MM.1S (cell line): Measurements from ENCODE around the gene ATP6V1A.

Experiments
- DNase-seq: peaks from one replicate; pipeline ENCODE4 v3.0.0-alpha.2; 2015
- H2AFZ ChIP-seq: fragments of 300-600 bp; sonication (generic); 2 replicates; pipeline ENCODE4 v1.6.0; 2016; ENCODE audit warnings: antibody characterized with exemption, low read length
- H3F3A ChIP-seq: fragments of 300-600 bp; sonication (generic); 2 replicates; pipeline ENCODE4 v1.6.1; 2016; ENCODE audit warnings: mild to moderate bottlenecking, antibody characterized with exemption, low read length, moderate library complexity, mixed read lengths; ENCODE audit not compliant: insufficient read depth
- H3K27ac ChIP-seq: fragments of 300-600 bp; sonication (generic); 2 replicates; pipeline ENCODE4 v1.5.1; 2016; ENCODE audit warnings: mild to moderate bottlenecking, low read length
- H3K27me3 ChIP-seq: fragments of 300-600 bp; sonication (generic); replicated peaks from 2 replicates; pipeline ENCODE4 v1.6.0; 2016; ENCODE audit warnings: low read length; ENCODE audit not compliant: insufficient read depth
- H3K36me3 ChIP-seq: fragments of 300-600 bp; sonication (generic); replicated peaks from 2 replicates; pipeline ENCODE4 v1.6.1; 2016; ENCODE audit warnings: mild to moderate bottlenecking, low read length, mixed read lengths; ENCODE audit not compliant: insufficient read depth
- H3K4me1 ChIP-seq: fragments of 300-600 bp; sonication (generic); 2 replicates; pipeline ENCODE4 v1.6.1; 2016; ENCODE audit warnings: low read length, mixed read lengths
- H3K4me2 ChIP-seq: fragments of 300-600 bp; sonication (generic); 2 replicates; pipeline ENCODE4 v1.6.0; 2016; ENCODE audit warnings: low read depth, low read length
- H3K4me3 ChIP-seq: fragments of 300-600 bp; sonication (generic); 2 replicates; pipeline ENCODE4 v1.5.1; 2016; ENCODE audit warnings: low read length, mixed read lengths
- H3K79me2 ChIP-seq: fragments of 300-600 bp; sonication (generic); 2 replicates; pipeline ENCODE4 v1.6.1; 2016; ENCODE audit warnings: mixed run types, low read length, mixed read lengths
- H3K9ac ChIP-seq: fragments of 300-600 bp; sonication (generic); 2 replicates; pipeline ENCODE4 v1.6.1; 2016; ENCODE audit warnings: low read length, mixed read lengths
- H3K9me2 ChIP-seq: fragments of 300-600 bp; sonication (generic); replicated peaks from 2 replicates; pipeline ENCODE4 v1.6.1; 2016; ENCODE audit warnings: mild to moderate bottlenecking, low read length, mixed read lengths; ENCODE audit not compliant: insufficient read depth
- H3K9me3 ChIP-seq: fragments of 300-600 bp; sonication (generic); replicated peaks from 2 replicates; pipeline ENCODE4 v1.6.1; 2016; ENCODE audit warnings: mild to moderate bottlenecking, low read length, mixed read lengths; ENCODE audit not compliant: insufficient read depth
- H4K20me1 ChIP-seq: fragments of 300-600 bp; sonication (generic); 2 replicates; pipeline ENCODE4 v1.6.1; 2016; ENCODE audit warnings: mild to moderate bottlenecking, low read length, moderate library complexity, mixed read lengths; ENCODE audit not compliant: insufficient read depth
- CTCF ChIP-seq: fragments of 300-600 bp; sonication (generic); IDR thresholded peaks from 2 replicates; pipeline ENCODE4 v1.5.1; 2016; ENCODE audit warnings: antibody characterized with exemption, low read length, mixed read lengths
- EZH2 ChIP-seq: fragments of 300-600 bp; sonication (generic); optimal IDR thresholded peaks from 2 replicates; pipeline ENCODE3; 2017; ENCODE audit warnings: low read depth, mild to moderate bottlenecking, antibody characterized with exemption, low read length, mixed read lengths
- EZH2phosphoT487 ChIP-seq: fragments of 300-600 bp; sonication (generic); IDR thresholded peaks from 2 replicates; pipeline ENCODE4 v1.6.1; 2018; ENCODE audit warnings: antibody characterized with exemption, low read length

The ATP6V1A gene

GRCh38 chr3:113721636-113722035 lies 25.2 kb upstream of the ATP6V1A start:
- peaks cover 13% of the 10 kb centered on the region; the same call in 1 of the 2 replicates for H4K20me1 ChIP-seq
- H3K9ac ChIP-seq = no peak overlapping the region
- peaks cover 25% of the 10 kb centered on the region for H3K36me3 ChIP-seq
- H3K4me3 ChIP-seq = no peak overlapping the region
- no peak overlapping the region for H3K27ac ChIP-seq
- no peaks in the 10 kb centered on the region for H3K9me2 ChIP-seq
- H3K9me3 ChIP-seq = no peaks in the 10 kb centered on the region
- no peaks in the 10 kb centered on the region for H3K27me3 ChIP-seq
- H3K4me2 ChIP-seq = no peak overlapping the region
- H3K79me2 ChIP-seq = peaks cover 40% of the 10 kb centered on the region
- TF ChIP-seq CTCF (no peak), EZH2phosphoT487 (no peak), EZH2 (no peak)
- H3F3A ChIP-seq = 0 out of 2 replicates have a peak, but pooled peaks cover 5% of the 10 kb centered on the region
- H2AFZ ChIP-seq = no peak overlapping the region
- no peak for DNase-seq
- no peaks in the 10 kb centered on the region for H3K4me1 ChIP-seq

- Histone ChIP-seq H2AFZ (no peak overlapping the region), H3K36me3 (peaks cover under 1% of the 10 kb centered on the region; the same call in 1 of the 2 replicates), H3K9me2 (no peaks in the 10 kb centered on the region), H3K79me2 (peaks cover 100% of the 10 kb centered on the region), H3K9ac (no peak overlapping the region), H3K9me3 (no peaks in the 10 kb centered on the region), H3K4me2 (no peak overlapping the region), H4K20me1 (peaks cover 45% of the 10 kb centered on the region), H3K27me3 (no peaks in the 10 kb centered on the region), H3K4me3 (no peak overlapping the region), H3F3A (no peaks in the 10 kb centered on the region), H3K27ac (no peak overlapping the region), H3K4me1 (no peaks in the 10 kb centered on the region)
- no peak for TF ChIP-seq EZH2phosphoT487
- TF ChIP-seq EZH2 = no peak
- TF ChIP-seq CTCF = no peak
- DNase-seq = no peak
Measured at GRCh38 chr3:113728661-113729060, 18.2 kb upstream of the ATP6V1A start.

DNA sequence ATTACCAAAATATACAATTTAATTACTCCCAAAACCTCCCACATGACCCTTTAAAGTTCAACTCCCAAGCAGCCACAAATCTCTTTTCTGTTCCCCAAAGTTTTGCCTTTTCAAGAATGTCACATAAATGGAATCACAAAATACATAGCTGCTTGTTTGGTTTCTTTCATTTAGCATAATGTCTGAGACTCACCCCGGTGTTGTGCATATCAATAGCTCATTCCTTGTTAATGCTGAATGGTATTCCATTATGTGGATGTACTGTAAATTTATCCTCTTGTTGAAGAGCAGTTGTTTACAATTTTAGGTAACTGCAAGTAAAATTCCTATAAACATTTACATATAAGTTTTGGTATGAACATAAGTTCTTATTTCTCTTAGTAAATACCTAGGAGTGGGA lies 16.3 kb upstream of the ATP6V1A start:
- Histone ChIP-seq H3K79me2 (peaks cover 100% of the 10 kb centered on the region), H3K9me3 (no peaks in the 10 kb centered on the region), H3K4me2 (no peak overlapping the region), H3K4me3 (no peak overlapping the region), H4K20me1 (peaks cover 55% of the 10 kb centered on the region), H3K4me1 (no peaks in the 10 kb centered on the region), H3K9me2 (no peaks in the 10 kb centered on the region), H2AFZ (no peak overlapping the region), H3F3A (no peaks in the 10 kb centered on the region), H3K9ac (no peak overlapping the region), H3K27me3 (no peaks in the 10 kb centered on the region), H3K27ac (no peak overlapping the region), H3K36me3 (no peaks in the 10 kb centered on the region)
- TF ChIP-seq CTCF (no peak), EZH2phosphoT487 (no peak), EZH2 (no peak)
- DNase-seq = no peak
